Body of pancreas (tissue), 4 donors: Measurements from ENCODE around the gene KCNC1. TPM values are rescaled to one million over a fixed set of nuclear protein-coding genes. Genes with fewer than 3 reads are reported as not detected.

ENCODE experiments used
- ATAC-seq: fragments of 150-250 bp; one replicate; pipeline ENCODE4 v1.9.1; 2016
- DNase-seq, 4 donors: peaks; one replicate each; pipeline ENCODE4 v3.0.0-alpha.2; 2019
- H3K27ac ChIP-seq, 4 donors: fragments of 200-600 bp; sonication (generic); 1 replicate in 3 of 4; 2 replicates in 1 of 4; pipeline versions ENCODE4 v1.5.1 to v1.6.1; 2016 to 2019; ENCODE audit warnings: mild to moderate bottlenecking in 1 of 4, mixed read lengths in 1 of 4, moderate library complexity in 1 of 4
- H3K27me3 ChIP-seq, 2 donors: fragments of 200-600 bp; sonication (generic); one replicate each; pipeline ENCODE4 v1.6.0; 2016; ENCODE audit warnings: mild to moderate bottlenecking in 1 of 2
- H3K36me3 ChIP-seq, 2 donors: fragments of 200-600 bp; sonication (generic); replicated peaks in 1 of 2; 2 replicates each; pipeline ENCODE4 v1.5.1; 2016; ENCODE audit warnings: low read depth in 2 of 2; ENCODE audit not compliant: insufficient read depth in 1 of 2
- H3K4me1 ChIP-seq: fragments of 200-600 bp; sonication (generic); one replicate; pipeline ENCODE4 v1.6.0; 2016
- H3K4me3 ChIP-seq, 2 donors: fragments of 200-600 bp; sonication (generic); 1 replicate in 1 of 2; 2 replicates in 1 of 2; pipeline ENCODE4 v1.5.1; 2016 to 2019
- H3K9me3 ChIP-seq, 3 donors: fragments of 200-600 bp; sonication (generic); 1 replicate in 2 of 3; 2 replicates in 1 of 3; pipeline ENCODE4 v1.5.1; 2016
- POLR2A ChIP-seq, 3 donors: fragments of 450-650 bp; IDR thresholded peaks; one replicate each; pipeline ENCODE4 v1.6.1; 2016; ENCODE audit warnings: antibody characterized with exemption in 3 of 3, mild to moderate bottlenecking in 2 of 3
- WGBS, 2 donors: methylation state at CpG; one replicate each; pipeline ENCODE4 v1.1.5; 2017; 5-methylcytosine and 5-hydroxymethylcytosine counted together
- intact Hi-C: fragments of 100-400 bp; cut with DNase I; formaldehyde crosslinking; loops from one replicate; pipeline ENCODE4 v1.15.1; 2023
- total RNA-seq, 2 donors: library from RNA; depleted of rRNA; stranded (reverse); fragments of >200 nt; gene quantifications; one replicate each; pipeline ENCODE4 v1.1.0, GENCODE V29; 2016
- TF ChIP-seq, protein P1 (sequence below), 7 experiments: fragments of 450-650 bp in 4 of 7; fragments of 200-600 bp in 3 of 7; sonication (generic) in 3 of 7; IDR thresholded peaks; one replicate each; pipeline ENCODE4 v1.5.1; 2016 to 2019; ENCODE audit warnings: antibody characterized with exemption in 7 of 7

KCNC1 gene
- total RNA-seq, 2 donors from 2014 or later, result 0.26 TPM; not detected in 1

DNA sequence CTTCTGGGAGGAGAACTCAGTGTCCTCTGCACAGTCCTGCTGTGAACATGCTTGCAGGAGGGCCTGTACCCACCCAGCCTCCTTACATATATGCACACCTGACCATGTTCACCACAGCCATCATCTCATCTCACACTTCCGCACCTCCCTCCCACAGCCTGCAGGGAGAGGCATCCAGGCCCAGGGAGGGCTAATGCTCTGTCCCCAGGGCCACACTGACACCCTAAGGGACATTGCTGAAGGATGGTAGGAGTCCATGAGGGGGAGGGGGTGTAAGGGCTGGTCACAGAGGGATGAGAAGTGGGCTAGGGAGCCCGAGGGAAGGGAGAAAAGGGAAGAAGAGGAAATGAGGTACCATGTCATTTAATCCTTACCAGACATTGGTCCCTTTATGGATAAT, 4.4 kb upstream of the KCNC1 start:
- Histone ChIP-seq H3K4me1 (peaks cover 11% of the 10 kb centered on the region), H3K36me3 (no peaks in the 10 kb centered on the region), H3K27me3 (no peaks in the 10 kb centered on the region), H3K4me3 (no peak overlapping the region), H3K27ac (no peak overlapping the region), H3K9me3 (no peaks in the 10 kb centered on the region)
- intact Hi-C loops, result no loop called here
- no peak for DNase-seq
- WGBS, 2 donors, result 44 to 55% methylated on average over 2 of the region's 2 CpGs
- ATAC-seq, result no peak
- TF ChIP-seq POLR2A (IDR thresholded peaks at IDR 0.05), result no peak
- TF ChIP-seq, protein P1, sequence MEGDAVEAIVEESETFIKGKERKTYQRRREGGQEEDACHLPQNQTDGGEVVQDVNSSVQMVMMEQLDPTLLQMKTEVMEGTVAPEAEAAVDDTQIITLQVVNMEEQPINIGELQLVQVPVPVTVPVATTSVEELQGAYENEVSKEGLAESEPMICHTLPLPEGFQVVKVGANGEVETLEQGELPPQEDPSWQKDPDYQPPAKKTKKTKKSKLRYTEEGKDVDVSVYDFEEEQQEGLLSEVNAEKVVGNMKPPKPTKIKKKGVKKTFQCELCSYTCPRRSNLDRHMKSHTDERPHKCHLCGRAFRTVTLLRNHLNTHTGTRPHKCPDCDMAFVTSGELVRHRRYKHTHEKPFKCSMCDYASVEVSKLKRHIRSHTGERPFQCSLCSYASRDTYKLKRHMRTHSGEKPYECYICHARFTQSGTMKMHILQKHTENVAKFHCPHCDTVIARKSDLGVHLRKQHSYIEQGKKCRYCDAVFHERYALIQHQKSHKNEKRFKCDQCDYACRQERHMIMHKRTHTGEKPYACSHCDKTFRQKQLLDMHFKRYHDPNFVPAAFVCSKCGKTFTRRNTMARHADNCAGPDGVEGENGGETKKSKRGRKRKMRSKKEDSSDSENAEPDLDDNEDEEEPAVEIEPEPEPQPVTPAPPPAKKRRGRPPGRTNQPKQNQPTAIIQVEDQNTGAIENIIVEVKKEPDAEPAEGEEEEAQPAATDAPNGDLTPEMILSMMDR (IDR thresholded peaks at IDR 0.05), result no peak

DNA sequence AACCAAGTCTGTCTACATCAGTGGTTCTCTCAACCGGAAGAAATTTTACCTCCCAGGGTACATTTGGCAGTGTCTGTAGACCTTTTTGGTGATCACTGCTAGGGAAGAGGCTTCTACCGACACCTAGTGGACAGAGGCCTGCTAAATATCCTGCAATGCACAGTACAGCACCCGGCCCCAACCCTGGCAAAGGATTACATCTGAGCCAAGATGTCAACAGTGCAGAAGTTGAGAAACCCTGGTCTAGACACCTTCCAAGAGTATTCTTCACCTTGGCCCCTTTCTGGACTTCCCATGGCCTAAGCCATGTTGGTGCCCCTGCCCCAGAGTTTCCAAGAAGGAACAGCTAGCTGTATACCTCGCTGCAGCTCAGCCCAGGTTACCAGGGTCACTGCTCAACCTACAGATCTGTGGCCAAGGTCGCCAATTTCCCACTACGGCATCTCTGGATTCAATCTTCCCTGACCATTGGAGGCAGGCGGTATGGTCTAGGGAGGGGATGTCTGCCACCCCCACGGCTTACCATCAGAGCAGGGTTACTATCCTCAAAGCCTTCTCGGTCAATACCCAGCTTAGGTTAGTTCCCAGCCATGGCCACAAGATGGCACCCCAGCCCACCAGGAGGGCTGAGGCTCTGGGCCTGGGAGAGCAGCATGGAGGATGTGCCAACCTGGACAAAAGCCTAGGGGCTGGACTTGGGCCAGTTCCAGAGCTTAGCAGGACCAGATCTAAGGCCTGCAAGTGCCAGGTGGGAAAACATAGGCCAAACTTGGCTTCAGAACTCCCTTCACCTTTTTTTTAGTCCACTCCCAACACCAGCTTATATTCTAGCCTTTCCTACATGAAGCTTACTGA, 3.7 kb upstream of the KCNC1 start:
- Histone ChIP-seq H3K36me3 (no peaks in the 10 kb centered on the region), H3K4me1 (peaks cover 17% of the 10 kb centered on the region), H3K27me3 (no peaks in the 10 kb centered on the region), H3K27ac (no peak overlapping the region), H3K9me3 (no peaks in the 10 kb centered on the region), H3K4me3 (no peak overlapping the region)
- peak; percentile 92 to 97 (median 96) for DNase-seq
- no peak for TF ChIP-seq POLR2A (IDR thresholded peaks at IDR 0.05)
- TF ChIP-seq, protein P1 (IDR thresholded peaks at IDR 0.05), result peak; percentile 77 to 95 (median 92)
- intact Hi-C loops, result no loop called here
- WGBS, 2 donors, result 13% methylated on average over 9 of the region's 9 CpGs
- ATAC-seq, result peak; percentile 87

DNA sequence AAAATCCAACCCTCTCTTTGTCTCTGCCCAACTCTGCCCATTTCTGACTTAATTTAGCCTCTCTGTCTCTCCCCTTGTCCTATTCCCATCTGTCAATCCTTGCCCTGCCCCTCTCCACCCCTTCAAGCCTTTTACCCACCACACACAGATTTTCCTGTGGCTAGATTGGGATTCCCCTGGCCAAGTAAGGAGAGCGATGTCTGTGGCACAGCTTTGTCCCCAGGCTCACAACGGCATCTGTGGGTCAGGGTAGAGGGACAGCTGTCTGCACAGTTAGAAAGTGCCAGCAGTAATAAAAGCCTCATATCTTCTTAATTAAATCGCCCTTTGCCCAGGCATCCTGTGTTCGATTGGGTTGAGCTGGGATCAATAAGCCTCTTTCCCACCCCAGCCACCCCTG, 1.3 kb upstream of the KCNC1 start:
- no peak overlapping the region for H3K27ac ChIP-seq
- H3K4me1 ChIP-seq, result peaks cover 22% of the 10 kb centered on the region
- 35 to 38% methylated on average over 4 of the region's 4 CpGs for WGBS, 2 donors
- no peak overlapping the region for H3K4me3 ChIP-seq
- ATAC-seq (no peak), DNase-seq (no peak)
- H3K9me3 ChIP-seq, result no peaks in the 10 kb centered on the region
- intact Hi-C loops, result no loop called here
- H3K27me3 ChIP-seq, result peaks cover 0 to 19% of the 10 kb centered on the region in 2 donors
- TF ChIP-seq, protein P1 (IDR thresholded peaks at IDR 0.05), result no peak
- no peak for TF ChIP-seq POLR2A (IDR thresholded peaks at IDR 0.05)
- no peaks in the 10 kb centered on the region for H3K36me3 ChIP-seq

DNA sequence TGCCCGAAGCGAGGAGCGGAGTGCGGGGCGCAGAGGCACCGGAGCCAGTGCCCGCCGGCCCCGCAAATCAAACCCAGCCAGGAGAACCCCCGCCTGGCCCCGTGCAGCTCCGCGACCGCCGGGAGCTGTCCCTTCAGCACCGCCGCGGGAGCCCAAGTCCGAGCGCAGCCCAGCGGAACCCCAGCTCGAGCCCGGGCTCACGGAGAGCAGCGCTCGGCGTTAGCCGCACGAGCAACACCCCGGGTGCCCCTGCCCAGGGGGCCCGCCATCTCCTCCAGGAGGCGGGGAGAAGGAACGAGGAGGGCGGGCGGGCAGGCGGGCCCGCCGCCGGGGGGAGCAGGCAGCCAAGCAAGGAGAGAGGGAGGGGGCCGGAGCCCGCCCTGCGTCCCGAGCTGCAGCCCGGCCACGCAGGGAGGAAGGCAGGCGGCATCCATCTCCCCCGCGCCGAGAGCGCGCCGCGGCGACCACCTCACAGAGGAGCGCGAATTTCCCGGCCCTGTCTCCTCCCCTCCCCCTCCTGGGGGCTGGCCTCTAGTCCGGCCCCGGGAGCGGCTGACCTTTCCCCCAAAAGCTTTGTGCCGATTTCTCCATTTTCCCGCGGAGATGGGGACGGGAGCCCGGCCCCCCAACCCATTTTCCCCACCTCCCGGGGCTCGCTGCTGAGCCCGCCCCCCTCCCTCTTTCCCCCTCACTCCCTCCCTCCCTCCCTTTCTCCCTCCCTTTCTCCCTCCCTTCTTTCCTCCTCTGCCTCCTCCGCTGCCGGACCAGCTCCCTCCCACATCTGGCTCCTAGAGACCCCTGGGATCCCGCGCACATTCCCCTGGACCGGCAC, 621 bp downstream of the KCNC1 start:
- Histone ChIP-seq H3K27ac (no peak overlapping the region), H3K4me3 (peak overlapping the region in 1 of 2 donors; percentile 24), H3K9me3 (no peaks in the 10 kb centered on the region), H3K27me3 (peaks cover 0 to 31% of the 10 kb centered on the region in 2 donors), H3K4me1 (peaks cover 22% of the 10 kb centered on the region), H3K36me3 (no peaks in the 10 kb centered on the region)
- intact Hi-C loops, result no loop called here
- TF ChIP-seq POLR2A (IDR thresholded peaks at IDR 0.05), result no peak
- TF ChIP-seq, protein P1 (IDR thresholded peaks at IDR 0.05), result no peak
- peak; percentile 69 to 79 (median 73) for DNase-seq
- WGBS, 2 donors, result 2 to 5% methylated on average over 21 to 57 of the region's 73 CpGs
- ATAC-seq, result peak; percentile 81
